Muscle layer of duodenum (tissue), 2 donors: ENCODE results near the gene RAB37.

Experiments
- H3K27ac ChIP-seq: one replicate; pipeline ENCODE4 v1.7.0; 2013; ENCODE audit warnings: mild to moderate bottlenecking, low read length
- H3K27me3 ChIP-seq: one replicate; pipeline ENCODE4 v1.7.0; 2013; ENCODE audit warnings: low read depth, mild to moderate bottlenecking, control low read depth, low read length
- H3K36me3 ChIP-seq, 2 donors: one replicate each; pipeline ENCODE4 v1.7.0; 2013; ENCODE audit warnings: low read length in 2 of 2, control low read depth in 1 of 2, mild to moderate bottlenecking in 1 of 2; ENCODE audit not compliant: insufficient read depth in 2 of 2, control insufficient read depth in 1 of 2
- H3K4me1 ChIP-seq, 2 donors: one replicate each; pipeline ENCODE4 v1.7.0; 2013; ENCODE audit warnings: low read length in 2 of 2, mild to moderate bottlenecking in 2 of 2, control low read depth in 1 of 2, moderate library complexity in 1 of 2; ENCODE audit not compliant: insufficient read depth in 2 of 2, control insufficient read depth in 1 of 2
- H3K4me3 ChIP-seq, 2 donors: one replicate each; pipeline ENCODE4 v1.7.0; 2013; ENCODE audit warnings: low read length in 2 of 2, low read depth in 1 of 2, mild to moderate bottlenecking in 1 of 2
- H3K9me3 ChIP-seq, 2 donors: one replicate each; pipeline ENCODE4 v1.7.0; 2013; ENCODE audit warnings: low read length in 2 of 2, control low read depth in 1 of 2, mild to moderate bottlenecking in 1 of 2; ENCODE audit not compliant: control insufficient read depth in 1 of 2
- donor health status: healthy.

The RAB37 gene

GRCh38 chr17:74785096-74785980 is 48.3 kb downstream of the RAB37 start:
- Histone ChIP-seq H3K36me3 (peaks cover 0 to 43% of the 10 kb centered on the region in 2 donors), H3K27me3 (no peaks in the 10 kb centered on the region), H3K4me3 (no peak overlapping the region), H3K27ac (no peak overlapping the region), H3K9me3 (no peaks in the 10 kb centered on the region), H3K4me1 (no peaks in the 10 kb centered on the region)

- no peaks in the 10 kb centered on the region for H3K27me3 ChIP-seq
- H3K4me1 ChIP-seq: peaks cover 0 to 6% of the 10 kb centered on the region in 2 donors
- no peak overlapping the region for H3K4me3 ChIP-seq
- peaks cover 0 to 48% of the 10 kb centered on the region in 2 donors for H3K36me3 ChIP-seq
- H3K9me3 ChIP-seq: no peaks in the 10 kb centered on the region
- no peak overlapping the region for H3K27ac ChIP-seq
Measured at GRCh38 chr17:74785981-74786360, 48.9 kb downstream of the RAB37 start.

GRCh38 chr17:74786431-74787055 is 49.5 kb downstream of the RAB37 start:
- Histone ChIP-seq H3K36me3 (peaks cover 0 to 50% of the 10 kb centered on the region in 2 donors), H3K4me3 (no peak overlapping the region), H3K27ac (no peak overlapping the region), H3K9me3 (no peaks in the 10 kb centered on the region), H3K4me1 (peaks cover 0 to 11% of the 10 kb centered on the region in 2 donors), H3K27me3 (no peaks in the 10 kb centered on the region)

- H3K36me3 ChIP-seq: peaks cover 9 to 65% of the 10 kb centered on the region in 2 donors
- H3K27ac ChIP-seq: no peak overlapping the region
- H3K4me1 ChIP-seq: peaks cover 0 to 11% of the 10 kb centered on the region in 2 donors
- no peak overlapping the region for H3K4me3 ChIP-seq
- H3K27me3 ChIP-seq: no peaks in the 10 kb centered on the region
- no peaks in the 10 kb centered on the region for H3K9me3 ChIP-seq
Measured at GRCh38 chr17:74790161-74791058, 53.4 kb downstream of the RAB37 start.

- H3K9me3 ChIP-seq: no peaks in the 10 kb centered on the region
- H3K4me3 ChIP-seq: no peak overlapping the region
- no peaks in the 10 kb centered on the region for H3K27me3 ChIP-seq
Measured at GRCh38 chr17:74792586-74793105, 55.6 kb downstream of the RAB37 start.

GRCh38 chr17:74795327-74796020 is 58.4 kb downstream of the RAB37 start:
- no peak overlapping the region for H3K4me3 ChIP-seq
- H3K9me3 ChIP-seq: no peaks in the 10 kb centered on the region
- H3K27me3 ChIP-seq: no peaks in the 10 kb centered on the region
- H3K36me3 ChIP-seq: peaks cover 14 to 79% of the 10 kb centered on the region in 2 donors
- H3K27ac ChIP-seq: no peak overlapping the region
- peaks cover 0 to 10% of the 10 kb centered on the region in 2 donors for H3K4me1 ChIP-seq

More at GRCh38 chr17:74792586-74793105, 55.6 kb downstream of the RAB37 start:
- H3K36me3 ChIP-seq: peaks cover 9 to 69% of the 10 kb centered on the region in 2 donors
- no peak overlapping the region for H3K27ac ChIP-seq
- H3K4me1 ChIP-seq: peaks cover 0 to 11% of the 10 kb centered on the region in 2 donors

GRCh38 chr17:74796211-74796610 is 59.2 kb downstream of the RAB37 start:
- H3K9me3 ChIP-seq: no peaks in the 10 kb centered on the region
- peaks cover 0 to 3% of the 10 kb centered on the region in 2 donors for H3K4me1 ChIP-seq
- H3K27me3 ChIP-seq: no peaks in the 10 kb centered on the region
- H3K36me3 ChIP-seq: peaks cover 14 to 80% of the 10 kb centered on the region in 2 donors
- H3K4me3 ChIP-seq: no peak overlapping the region
- H3K27ac ChIP-seq: no peak overlapping the region

- H3K36me3 ChIP-seq: peaks cover 14 to 85% of the 10 kb centered on the region in 2 donors
- H3K9me3 ChIP-seq: no peaks in the 10 kb centered on the region
- no peak overlapping the region for H3K27ac ChIP-seq
- H3K4me1 ChIP-seq: no peaks in the 10 kb centered on the region
- H3K27me3 ChIP-seq: no peaks in the 10 kb centered on the region
- H3K4me3 ChIP-seq: no peak overlapping the region
Measured at GRCh38 chr17:74796866-74797265, 59.8 kb downstream of the RAB37 start.
